M059J (cell line): ENCODE data around the gene RAB40A. TPM values are rescaled to one million over a fixed set of nuclear protein-coding genes. Genes with fewer than 3 reads are reported as not detected.
A peak's percentile ranks its signal among the peaks of the same experiment; 100 is the strongest.
"Not testable (repeated sequence)": the region's sequence is repeated elsewhere in the genome, so short reads cannot be mapped to it uniquely, and the experiment has no call there.

Experiments
- DNase-seq: peaks from one replicate; pipeline ENCODE4 v3.0.0-alpha.2; 2012; ENCODE audit warnings: low read depth
- total RNA-seq: library from RNA; depleted of rRNA; stranded (reverse); fragments of >200 nt; shearing (Covaris generic); gene quantifications from 2 replicates; pipeline ENCODE4 v1.2.3, GENCODE V29; 2014; rRNA removed

The RAB40A gene
- total RNA-seq, 1 experiment from 2014 or later: 0.07 TPM

GRCh38 chrX:103464072-103464773 lies 55.1 kb downstream of the RAB40A start:
- peak; percentile 59 for DNase-seq

GRCh38 chrX:103461156-103461555 lies 58.1 kb downstream of the RAB40A start:
- no peak for DNase-seq

GRCh38 chrX:103460001-103460755 lies 59.1 kb downstream of the RAB40A start:
- not testable (repeated sequence) for DNase-seq

GRCh38 chrX:103453655-103454054 lies 65.6 kb downstream of the RAB40A start:
- DNase-seq: peak; percentile 85

Other genes starting within 250 kb of the RAB40A start
- gene TCEAL5, start 242.7 kb downstream of the RAB40A start, total RNA-seq: not detected in 2 replicates
- 8.9 and 15.4 TPM in 2 replicates for gene BEX2, start 208.5 kb downstream of the RAB40A start, total RNA-seq
- 5.2 and 6.3 TPM in 2 replicates for gene TCEAL7, start 189.2 kb downstream of the RAB40A start, total RNA-seq
- gene TCEAL9, start 163.0 kb downstream of the RAB40A start, total RNA-seq: 261 TPM in 2 replicates
- 437 and 579 TPM in 2 replicates for gene BEX3, start 143.0 kb downstream of the RAB40A start, total RNA-seq
- 96.7 and 114 TPM in 2 replicates for gene TCEAL4, start 66.0 kb upstream of the RAB40A start, total RNA-seq
- gene TCEAL3, start 88.5 kb upstream of the RAB40A start, total RNA-seq: 60.1 and 77.7 TPM in 2 replicates
- gene TCEAL1, start 109.5 kb upstream of the RAB40A start, total RNA-seq: 53.5 and 88.1 TPM in 2 replicates
- gene MORF4L2, start 167.2 kb upstream of the RAB40A start, total RNA-seq: 936 and 1,313 TPM in 2 replicates
- not detected in 2 replicates for gene TMEM31, start 191.4 kb upstream of the RAB40A start, total RNA-seq